ENCODE measurements around the gene SPATS2L.

The SPATS2L gene

DNA sequence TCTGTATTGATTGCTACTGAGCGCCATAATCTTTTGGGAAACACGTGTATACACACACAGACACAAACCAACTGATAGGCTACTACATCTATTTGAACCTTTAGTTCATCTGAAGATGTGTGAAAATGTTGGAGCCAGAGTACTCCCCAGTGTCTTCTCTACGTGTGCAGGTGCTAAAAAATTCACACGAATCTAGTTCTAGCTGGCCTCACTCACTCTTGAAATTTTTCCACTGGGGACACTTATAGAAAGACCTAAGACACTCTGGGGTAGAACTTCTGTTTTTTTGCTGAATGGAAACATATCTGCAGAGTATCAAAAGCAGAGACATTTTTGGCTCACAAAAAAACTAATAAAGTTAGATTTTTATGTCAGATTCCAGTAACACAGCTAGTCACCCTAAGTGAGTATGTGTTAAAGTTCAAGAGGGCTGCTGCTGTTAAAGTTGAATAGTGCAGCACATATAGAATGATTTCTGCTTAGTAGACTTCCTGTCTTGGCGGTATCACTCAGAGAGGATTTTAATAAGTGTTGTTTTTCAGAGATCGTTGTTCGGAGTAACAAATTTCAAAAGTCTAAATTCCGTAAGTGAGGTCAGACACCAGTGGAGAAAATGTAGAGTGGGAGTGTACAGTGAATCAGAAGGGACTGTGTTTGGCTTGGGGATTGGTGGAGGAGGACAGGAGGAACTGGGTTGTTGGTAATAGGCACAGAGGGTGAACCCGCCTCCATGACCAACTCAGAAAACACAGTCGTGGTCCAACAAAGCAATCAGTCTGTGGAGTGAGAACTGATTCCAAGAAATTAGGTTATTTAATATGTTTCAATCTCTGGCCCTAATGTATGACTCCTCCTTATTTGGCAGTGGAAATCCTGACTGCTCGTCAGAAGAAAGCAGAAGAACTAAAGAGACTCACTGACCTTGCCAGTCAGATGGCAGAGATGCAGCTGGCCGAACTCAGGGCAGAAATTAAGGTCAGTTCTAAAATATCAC is 160.2 kb downstream of the SPATS2L start:
- H3K36me3 ChIP-seq: peaks cover 10% of the 10 kb centered on the region
- DNase-seq: no peak
- no peak overlapping the region for H3K27ac ChIP-seq
- H3K4me3 ChIP-seq (ENCODE audit: low read depth, low read length): no peak overlapping the region
- TF ChIP-seq, protein P1, sequence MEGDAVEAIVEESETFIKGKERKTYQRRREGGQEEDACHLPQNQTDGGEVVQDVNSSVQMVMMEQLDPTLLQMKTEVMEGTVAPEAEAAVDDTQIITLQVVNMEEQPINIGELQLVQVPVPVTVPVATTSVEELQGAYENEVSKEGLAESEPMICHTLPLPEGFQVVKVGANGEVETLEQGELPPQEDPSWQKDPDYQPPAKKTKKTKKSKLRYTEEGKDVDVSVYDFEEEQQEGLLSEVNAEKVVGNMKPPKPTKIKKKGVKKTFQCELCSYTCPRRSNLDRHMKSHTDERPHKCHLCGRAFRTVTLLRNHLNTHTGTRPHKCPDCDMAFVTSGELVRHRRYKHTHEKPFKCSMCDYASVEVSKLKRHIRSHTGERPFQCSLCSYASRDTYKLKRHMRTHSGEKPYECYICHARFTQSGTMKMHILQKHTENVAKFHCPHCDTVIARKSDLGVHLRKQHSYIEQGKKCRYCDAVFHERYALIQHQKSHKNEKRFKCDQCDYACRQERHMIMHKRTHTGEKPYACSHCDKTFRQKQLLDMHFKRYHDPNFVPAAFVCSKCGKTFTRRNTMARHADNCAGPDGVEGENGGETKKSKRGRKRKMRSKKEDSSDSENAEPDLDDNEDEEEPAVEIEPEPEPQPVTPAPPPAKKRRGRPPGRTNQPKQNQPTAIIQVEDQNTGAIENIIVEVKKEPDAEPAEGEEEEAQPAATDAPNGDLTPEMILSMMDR (IDR thresholded peaks at IDR 0.05; ENCODE audit: low read depth, low read length): no peak
- no peaks in the 10 kb centered on the region for H3K9me3 ChIP-seq (ENCODE audit: severe bottlenecking)
- H3K27me3 ChIP-seq (ENCODE audit: insufficient read depth, low read depth, severe bottlenecking): no peaks in the 10 kb centered on the region

DNA sequence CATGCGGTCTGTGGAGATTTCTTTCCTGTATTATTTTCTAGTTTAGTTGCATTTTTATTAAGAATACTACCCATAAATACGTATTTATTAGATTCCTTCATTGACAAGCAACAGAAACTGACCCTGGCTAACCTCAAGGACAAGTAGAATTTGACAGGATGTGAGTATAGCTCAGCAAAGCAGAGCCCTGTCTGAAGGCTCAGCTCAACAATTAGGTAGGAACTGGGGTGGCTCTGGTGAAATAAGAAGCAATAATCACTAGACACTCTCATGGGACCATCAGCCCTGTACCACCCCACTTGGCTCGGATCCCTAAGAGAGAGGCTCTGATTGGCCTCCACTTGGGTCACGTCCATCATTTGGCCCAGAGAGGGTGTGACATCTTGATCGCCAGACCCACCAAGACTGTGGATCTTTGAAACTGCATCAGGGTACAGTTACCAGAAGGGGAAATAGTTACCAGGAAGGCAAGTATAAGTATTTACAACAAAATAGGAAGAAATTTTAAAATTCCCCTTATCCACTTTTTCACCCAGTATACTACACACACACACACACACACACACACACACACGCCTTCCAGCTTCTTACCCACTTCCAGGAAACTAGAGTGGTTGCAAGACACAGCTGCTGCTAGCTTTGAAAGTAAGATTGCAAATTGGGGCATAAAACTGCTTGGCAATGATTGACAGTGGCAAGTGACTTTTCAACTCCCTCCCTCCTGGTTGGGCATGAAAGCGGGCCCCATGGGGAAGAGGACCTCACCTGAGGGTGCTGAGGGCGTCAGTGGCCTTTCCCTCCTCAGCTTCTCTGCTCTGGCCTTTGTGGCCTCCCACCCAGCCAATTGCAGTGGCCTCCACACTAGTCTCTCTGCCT is 161.6 kb downstream of the SPATS2L start:
- Histone ChIP-seq H3K4me3 (ENCODE audit: low read depth, low read length) (no peak overlapping the region), H3K27ac (no peak overlapping the region), H3K9me3 (ENCODE audit: severe bottlenecking) (no peaks in the 10 kb centered on the region), H3K36me3 (peaks cover 10% of the 10 kb centered on the region), H3K27me3 (ENCODE audit: insufficient read depth, low read depth, severe bottlenecking) (no peaks in the 10 kb centered on the region)
- TF ChIP-seq, protein P1 (IDR thresholded peaks at IDR 0.05; ENCODE audit: low read depth, low read length): no peak
- DNase-seq: no peak

DNA sequence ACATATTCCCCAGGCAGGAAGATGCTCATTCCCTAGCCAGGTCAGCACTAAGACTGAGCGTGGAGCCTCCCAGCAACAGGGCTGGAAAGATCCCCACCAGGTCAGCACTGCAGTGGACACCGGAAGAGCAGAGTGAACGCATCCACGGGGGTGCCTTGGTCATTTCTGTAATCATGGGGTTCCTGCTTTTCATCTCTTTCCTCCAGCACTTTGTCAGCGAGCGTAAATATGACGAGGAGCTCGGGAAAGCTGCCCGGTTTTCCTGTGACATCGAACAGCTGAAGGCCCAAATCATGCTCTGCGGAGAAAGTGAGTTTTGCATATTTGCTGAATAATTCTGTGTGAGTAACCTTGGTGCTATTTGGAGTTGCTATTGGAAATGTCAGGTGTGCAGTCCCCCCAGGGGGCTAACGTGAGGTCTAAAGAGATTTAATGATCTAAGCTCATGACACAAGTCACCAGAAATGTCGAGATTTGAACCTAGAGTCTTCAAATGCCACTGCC is 163.3 kb downstream of the SPATS2L start:
- Histone ChIP-seq H3K9me3 (ENCODE audit: severe bottlenecking) (no peaks in the 10 kb centered on the region), H3K36me3 (peaks cover 13% of the 10 kb centered on the region), H3K4me3 (ENCODE audit: low read depth, low read length) (no peak overlapping the region), H3K27me3 (ENCODE audit: insufficient read depth, low read depth, severe bottlenecking) (no peaks in the 10 kb centered on the region), H3K27ac (no peak overlapping the region)
- DNase-seq: no peak
- TF ChIP-seq, protein P1 (IDR thresholded peaks at IDR 0.05; ENCODE audit: low read depth, low read length): no peak

DNA sequence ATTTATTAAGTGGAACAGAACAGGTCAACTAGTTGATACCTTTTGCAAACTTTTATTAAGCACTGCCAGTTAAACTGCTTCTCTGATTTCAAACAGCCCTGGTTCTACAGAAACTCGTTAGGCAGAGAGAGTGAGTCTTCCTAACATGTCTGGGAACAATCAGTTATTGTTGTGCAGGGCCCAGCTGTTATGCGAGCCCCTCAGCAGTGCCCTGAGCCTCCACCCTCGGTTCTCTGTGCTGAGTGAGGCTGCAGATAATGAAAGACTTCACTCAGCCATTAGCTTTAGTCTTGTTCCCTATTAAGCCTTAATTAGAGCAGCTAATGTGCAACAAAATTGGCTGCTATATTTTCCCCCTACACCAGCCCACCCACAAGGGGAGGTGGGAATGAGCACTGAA is 163.7 kb downstream of the SPATS2L start:
- TF ChIP-seq, protein P1 (IDR thresholded peaks at IDR 0.05; ENCODE audit: low read depth, low read length): no peak
- no peak for DNase-seq
- no peaks in the 10 kb centered on the region for H3K27me3 ChIP-seq (ENCODE audit: insufficient read depth, low read depth, severe bottlenecking)
- H3K4me3 ChIP-seq (ENCODE audit: low read depth, low read length): no peak overlapping the region
- no peak overlapping the region for H3K27ac ChIP-seq
- no peaks in the 10 kb centered on the region for H3K9me3 ChIP-seq (ENCODE audit: severe bottlenecking)
- H3K36me3 ChIP-seq: peaks cover 13% of the 10 kb centered on the region

DNA sequence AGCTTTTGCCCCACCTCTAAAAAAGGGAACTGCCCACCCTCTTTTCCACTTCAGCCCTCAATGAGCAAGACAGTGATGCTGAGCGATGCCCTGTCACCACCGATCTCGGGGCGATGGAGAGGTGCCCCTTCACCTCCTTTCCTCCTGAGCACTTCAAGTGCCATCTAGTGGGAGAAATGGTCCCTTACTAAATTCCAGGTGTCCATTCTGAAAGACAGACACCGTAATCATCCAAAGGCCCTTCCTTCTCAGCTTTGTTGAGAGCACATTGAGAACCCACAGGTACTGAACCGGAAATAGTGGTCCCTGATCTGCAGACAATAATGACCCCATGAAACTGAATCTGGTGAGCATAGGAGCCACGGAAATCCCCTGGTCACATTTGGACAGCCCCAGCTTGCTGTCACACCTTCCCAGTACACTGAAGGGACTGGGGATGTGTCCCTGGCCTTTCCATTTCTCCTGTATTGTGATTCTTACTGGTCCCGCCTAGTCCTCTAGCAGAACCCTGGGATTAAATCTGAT is 164.9 kb downstream of the SPATS2L start:
- no peak overlapping the region for H3K4me3 ChIP-seq (ENCODE audit: low read depth, low read length)
- no peaks in the 10 kb centered on the region for H3K27me3 ChIP-seq (ENCODE audit: insufficient read depth, low read depth, severe bottlenecking)
- H3K9me3 ChIP-seq (ENCODE audit: severe bottlenecking): no peaks in the 10 kb centered on the region
- no peak overlapping the region for H3K27ac ChIP-seq
- DNase-seq: peak; percentile 44
- TF ChIP-seq, protein P1 (IDR thresholded peaks at IDR 0.05; ENCODE audit: low read depth, low read length): peak; percentile 67
- peaks cover 13% of the 10 kb centered on the region for H3K36me3 ChIP-seq

Measured in WERI-Rb-1 (cell line).